GM18868 (cell line): ENCODE results near the gene STIM1.
"Not testable (repeated sequence)": the region's sequence is repeated elsewhere in the genome, so short reads cannot be mapped to it uniquely, and the experiment has no call there.

Experiments
- ATAC-seq: cut with Tn5 transposase; IDR thresholded peaks from one replicate; pipeline ENCODE4 v1.9.1; 2021; ENCODE audit warnings: mild to moderate bottlenecking, moderate library complexity; ENCODE audit not compliant: unreplicated experiment

STIM1 gene

GRCh38 chr11:3853899-3854659 is 1.4 kb upstream of the STIM1 start:
- ATAC-seq, result peak; percentile 48

GRCh38 chr11:3854660-3854976 is 846 bp upstream of the STIM1 start:
- ATAC-seq, result no peak

- ATAC-seq, result peak; percentile 3
Measured at GRCh38 chr11:3855808-3856491, 486 bp downstream of the STIM1 start.

- ATAC-seq, result no peak
Measured at GRCh38 chr11:3856856-3857553, 1.5 kb downstream of the STIM1 start.

GRCh38 chr11:3857628-3858027 is 2.2 kb downstream of the STIM1 start:
- no peak for ATAC-seq

- ATAC-seq, result peak; percentile 43
Measured at GRCh38 chr11:3859373-3859881, 4.0 kb downstream of the STIM1 start.

GRCh38 chr11:3860375-3860774 is 4.9 kb downstream of the STIM1 start:
- no peak for ATAC-seq

GRCh38 chr11:3860898-3861393 is 5.5 kb downstream of the STIM1 start:
- ATAC-seq, result not testable (repeated sequence)

GRCh38 chr11:3861683-3862082 is 6.2 kb downstream of the STIM1 start:
- no peak for ATAC-seq

GRCh38 chr11:3865388-3866193 is 10.1 kb downstream of the STIM1 start:
- peak; percentile 29 for ATAC-seq

- ATAC-seq, result peak; percentile 36
Measured at GRCh38 chr11:3866206-3866605, 10.7 kb downstream of the STIM1 start.

GRCh38 chr11:3866836-3867208 is 11.4 kb downstream of the STIM1 start:
- no peak for ATAC-seq

- peak; percentile 68 for ATAC-seq
Measured at GRCh38 chr11:3867209-3868091, 12.0 kb downstream of the STIM1 start.

GRCh38 chr11:3873712-3874349 is 18.4 kb downstream of the STIM1 start:
- ATAC-seq, result no peak

GRCh38 chr11:3876613-3877012 is 21.1 kb downstream of the STIM1 start:
- ATAC-seq, result no peak

- no peak for ATAC-seq
Measured at GRCh38 chr11:3877364-3878257, 22.1 kb downstream of the STIM1 start.

GRCh38 chr11:3878258-3878584 is 22.8 kb downstream of the STIM1 start:
- ATAC-seq, result no peak

GRCh38 chr11:3879216-3879966 is 23.9 kb downstream of the STIM1 start:
- peak; percentile 65 for ATAC-seq
